ENCODE measurements around the gene RNF125. TPM values are rescaled to one million over a fixed set of nuclear protein-coding genes. Genes with fewer than 3 reads are reported as not detected.
"Not testable (repeated sequence)": the region's sequence is repeated elsewhere in the genome, so short reads cannot be mapped to it uniquely, and the experiment has no call there.

Gene RNF125
- total RNA-seq, 1 donor from 2014 or later: 3.4 TPM

DNA sequence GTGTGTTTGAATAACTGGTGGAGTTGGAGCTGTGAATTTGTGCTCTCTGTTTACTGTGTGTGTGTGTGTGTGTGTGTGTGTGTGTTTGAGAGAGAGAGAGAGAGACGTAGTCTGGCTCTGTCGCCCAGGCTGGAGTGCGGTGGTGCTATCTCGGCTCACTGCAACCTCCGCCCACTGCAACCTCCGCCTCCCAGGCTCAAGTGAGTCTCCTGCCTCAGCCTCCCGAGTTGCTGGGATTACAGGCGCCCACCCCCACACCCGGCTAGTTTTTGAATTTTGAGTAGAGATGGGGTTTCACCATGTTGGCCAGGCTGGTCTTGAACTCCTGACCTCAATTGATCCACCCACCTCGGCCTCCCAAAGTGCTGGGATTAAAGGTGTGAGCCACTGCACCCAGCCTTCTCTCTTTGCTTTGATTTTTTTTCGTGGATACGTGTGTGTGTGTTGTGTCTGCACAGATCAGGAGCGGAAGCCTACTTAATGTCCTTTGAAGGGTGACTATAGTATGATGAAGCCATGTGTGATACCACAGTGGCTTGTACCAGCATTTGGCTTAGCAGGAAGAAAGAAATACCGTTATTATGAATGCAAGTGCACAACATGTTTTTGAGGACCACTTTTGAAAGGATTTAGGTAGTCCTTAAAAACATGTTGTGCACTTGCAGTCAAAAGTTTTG is 1.5 kb downstream of the RNF125 start:
- intact Hi-C loops (cut with micrococcal nuclease); ATAC-seq: not testable (repeated sequence)
- DNase-seq: peak; percentile 39

DNA sequence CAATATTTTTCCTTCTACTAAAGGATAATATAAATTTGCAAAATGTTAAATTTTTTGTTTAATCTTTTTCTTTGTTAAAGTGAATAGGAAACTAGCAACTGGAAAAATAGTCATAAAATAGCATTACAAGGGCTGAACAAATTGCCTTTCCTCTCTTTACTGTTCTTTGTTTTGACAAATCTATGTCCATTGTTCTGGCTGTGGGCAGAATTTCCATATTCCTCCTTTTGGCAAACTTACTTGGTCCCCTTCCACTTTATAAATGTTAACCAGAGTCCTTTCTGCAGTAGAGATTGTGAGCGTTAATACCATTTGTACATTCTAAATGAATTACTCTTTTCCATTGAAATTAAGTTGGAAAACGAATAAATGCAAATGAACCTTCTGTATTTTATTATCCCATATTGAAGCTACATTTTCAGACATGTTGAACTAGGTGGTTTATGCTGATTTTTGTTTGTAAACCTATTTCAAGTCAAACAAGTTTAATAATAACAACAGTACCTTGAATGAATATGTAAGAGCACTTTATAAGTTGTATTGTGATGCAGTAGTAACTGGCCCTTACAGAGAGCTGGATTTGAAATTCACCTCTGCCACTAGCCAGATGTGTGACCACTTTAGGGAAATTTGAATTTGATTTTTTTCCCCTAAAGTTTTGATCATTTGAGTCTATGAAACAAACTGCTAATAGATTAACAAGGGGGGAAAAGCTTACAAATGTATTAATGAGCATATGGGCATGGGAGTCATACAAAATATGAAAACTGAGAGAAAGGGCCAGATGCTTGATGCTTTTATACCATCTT is 3.3 kb downstream of the RNF125 start:
- intact Hi-C loops (cut with micrococcal nuclease): no loop called here
- ATAC-seq: no peak
- no peak for DNase-seq

DNA sequence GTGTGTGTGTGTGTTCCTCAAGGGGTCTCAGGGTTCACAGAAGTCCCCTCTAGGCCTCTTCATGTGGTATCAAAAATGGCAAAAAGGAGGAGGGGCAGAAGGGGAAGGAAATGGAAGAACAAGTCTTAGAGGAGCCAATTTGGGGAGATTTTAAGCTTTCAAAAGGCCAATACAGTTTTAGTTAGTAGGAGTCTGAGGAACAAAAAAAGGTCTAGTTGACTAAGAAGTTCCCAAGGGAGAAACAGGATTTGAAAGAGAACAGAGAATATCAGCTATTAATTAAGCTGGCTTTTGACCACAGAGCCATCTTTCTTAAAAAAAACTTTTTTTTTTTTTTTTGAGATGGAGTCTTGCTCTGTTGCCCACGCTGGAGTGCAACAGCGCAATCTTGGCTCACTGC is 7.1 kb downstream of the RNF125 start:
- no peak for ATAC-seq
- DNase-seq: no peak
- intact Hi-C loops (cut with micrococcal nuclease): no loop called here

DNA sequence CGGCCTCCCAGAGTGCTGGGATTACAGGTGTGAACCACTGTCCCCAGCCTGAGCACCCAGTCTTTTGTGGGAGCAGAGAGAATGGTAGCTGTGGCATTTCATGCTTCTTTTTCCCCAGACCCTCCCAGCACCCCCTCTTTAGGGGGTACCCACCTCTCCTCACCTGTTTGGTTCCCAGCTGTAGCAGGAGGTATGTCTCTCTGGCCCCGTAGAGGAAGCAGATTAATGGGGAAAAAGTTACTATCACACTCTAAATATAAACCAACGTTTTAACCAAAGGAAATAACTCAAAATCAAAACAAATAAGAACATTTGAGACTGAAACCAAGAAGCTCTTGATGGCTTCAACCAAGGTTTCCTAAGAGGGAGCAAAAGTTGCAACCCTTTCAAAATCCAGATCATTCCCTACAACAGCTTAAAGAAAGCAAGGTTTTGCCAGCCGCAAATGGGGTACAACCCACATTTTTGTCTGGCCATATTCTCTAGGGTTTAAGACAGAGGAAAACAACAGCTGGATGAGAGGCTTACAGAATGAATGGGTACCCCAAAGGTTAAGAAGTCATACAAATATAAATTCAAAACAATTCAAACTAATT is 8.0 kb downstream of the RNF125 start:
- no peak for ATAC-seq
- intact Hi-C loops (cut with micrococcal nuclease): no loop called here

DNA sequence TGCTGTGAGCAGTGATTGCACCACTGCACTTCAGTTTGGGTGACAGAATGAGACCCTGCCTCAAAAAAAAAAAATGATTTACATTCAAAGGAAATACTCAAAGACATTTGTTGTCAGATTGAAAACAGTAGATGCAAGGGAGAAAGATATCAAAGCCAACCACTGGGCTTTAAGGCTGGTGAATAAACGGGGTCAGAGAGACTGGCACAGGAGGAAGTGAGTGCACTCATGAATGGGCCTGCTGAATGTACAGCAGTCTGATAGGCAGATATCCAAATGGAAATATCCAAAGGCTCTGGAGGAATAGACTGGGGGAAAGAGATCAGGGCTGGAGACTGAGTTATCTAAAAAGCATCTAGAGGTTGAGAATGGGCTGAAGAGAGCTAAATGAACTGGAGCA is 10.9 kb downstream of the RNF125 start:
- intact Hi-C loops (cut with micrococcal nuclease): no loop called here

More for the DNA sequence above, 8.0 kb downstream of the RNF125 start:
- no peak for DNase-seq

DNA sequence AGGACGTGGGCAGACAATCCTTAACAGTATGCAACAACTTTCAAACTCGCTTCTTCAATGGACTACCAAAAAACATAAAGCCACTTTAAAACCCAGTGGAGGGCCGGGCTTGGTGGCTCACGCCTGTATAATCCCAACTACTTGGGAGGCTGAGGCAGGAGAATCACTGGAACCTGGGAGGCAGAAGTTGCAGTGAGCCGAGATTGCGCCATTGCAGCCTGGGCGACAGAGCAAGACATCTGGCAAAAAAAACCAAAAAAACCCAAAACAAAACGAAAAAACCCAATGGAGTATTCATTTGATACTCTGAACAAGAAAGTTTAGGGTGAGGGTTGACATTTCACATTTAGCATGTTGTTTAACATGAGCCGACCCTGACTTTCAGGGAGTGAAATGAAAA is 14.0 kb downstream of the RNF125 start:
- no peak for DNase-seq
- no peak for ATAC-seq
- intact Hi-C loops (cut with micrococcal nuclease): no loop called here

More for the DNA sequence above, 10.9 kb downstream of the RNF125 start:
- no peak for ATAC-seq
- no peak for DNase-seq

DNA sequence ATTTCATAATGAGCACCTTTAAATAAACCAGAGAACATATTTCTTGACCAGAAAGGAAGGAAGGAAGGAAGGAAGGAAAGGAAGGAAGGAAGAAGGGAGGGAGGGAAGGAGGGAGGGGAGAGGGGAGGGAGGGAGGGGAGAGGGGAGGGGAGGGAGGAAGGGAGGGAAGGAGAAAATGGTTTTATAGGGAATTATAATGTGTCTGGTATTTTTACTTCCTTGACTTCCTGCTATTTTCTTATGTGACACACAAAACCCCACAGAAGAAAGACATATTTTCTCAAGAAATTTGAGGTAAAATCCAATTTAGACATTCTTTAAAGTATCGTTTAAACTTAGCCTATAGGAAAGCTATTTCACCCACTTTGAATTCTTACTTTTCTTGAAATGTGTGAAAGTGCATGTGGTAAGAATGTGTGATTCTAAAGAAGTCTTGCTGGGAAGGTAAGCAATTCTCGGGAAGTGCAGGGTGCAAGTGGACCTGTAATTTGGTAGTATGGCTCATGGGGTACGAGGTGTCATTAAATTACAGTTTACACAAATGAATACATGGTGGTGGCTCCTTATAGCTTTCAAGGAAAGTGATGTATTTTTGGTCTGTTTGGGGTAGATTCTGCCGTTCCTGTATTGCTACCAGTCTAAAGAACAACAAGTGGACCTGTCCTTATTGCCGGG is 18.0 kb downstream of the RNF125 start:
- no peak for ATAC-seq
- intact Hi-C loops (cut with micrococcal nuclease): no loop called here
- DNase-seq: no peak

DNA sequence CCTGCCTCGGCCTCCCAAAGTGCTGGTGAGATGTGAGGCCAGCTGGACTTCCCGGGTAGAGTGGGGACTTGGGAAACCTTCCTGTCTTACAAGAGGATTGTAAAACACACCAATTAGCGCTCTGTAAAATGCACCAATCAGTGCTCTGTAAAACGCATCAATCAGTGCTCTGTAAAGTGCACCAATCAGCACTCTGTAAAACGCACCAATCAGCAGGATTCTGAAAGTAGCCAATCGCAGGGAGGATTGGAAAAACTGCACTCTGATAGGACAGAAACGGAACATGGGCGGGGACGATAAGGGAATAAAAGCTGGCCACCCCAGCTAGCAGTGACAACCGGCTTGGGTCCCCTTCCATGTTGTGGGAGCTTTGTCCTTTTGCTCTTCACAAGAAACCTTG is 19.0 kb downstream of the RNF125 start:
- DNase-seq (no peak), ATAC-seq (no peak)
- intact Hi-C loops (cut with micrococcal nuclease): no loop called here

DNA sequence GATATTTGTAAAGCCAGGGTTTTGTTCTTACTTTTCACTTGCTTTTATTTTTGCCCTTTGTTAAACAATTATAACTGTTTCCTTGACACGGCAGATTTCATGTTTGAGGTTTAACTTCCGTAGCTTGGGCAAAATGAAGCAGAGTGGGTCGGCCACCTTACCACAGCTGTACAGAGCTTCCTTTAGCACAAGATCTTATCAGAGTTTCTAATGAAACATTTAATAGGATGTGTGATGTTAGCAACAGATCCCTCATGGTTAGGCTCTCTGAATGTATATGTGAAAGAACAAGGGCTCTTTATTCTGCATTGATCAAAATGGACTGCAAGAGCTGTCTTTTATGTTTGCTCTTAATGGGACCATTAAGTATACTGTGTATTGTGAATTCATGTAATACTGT is 22.3 kb downstream of the RNF125 start:
- no peak for DNase-seq
- intact Hi-C loops (cut with micrococcal nuclease): no loop called here
- no peak for ATAC-seq

DNA sequence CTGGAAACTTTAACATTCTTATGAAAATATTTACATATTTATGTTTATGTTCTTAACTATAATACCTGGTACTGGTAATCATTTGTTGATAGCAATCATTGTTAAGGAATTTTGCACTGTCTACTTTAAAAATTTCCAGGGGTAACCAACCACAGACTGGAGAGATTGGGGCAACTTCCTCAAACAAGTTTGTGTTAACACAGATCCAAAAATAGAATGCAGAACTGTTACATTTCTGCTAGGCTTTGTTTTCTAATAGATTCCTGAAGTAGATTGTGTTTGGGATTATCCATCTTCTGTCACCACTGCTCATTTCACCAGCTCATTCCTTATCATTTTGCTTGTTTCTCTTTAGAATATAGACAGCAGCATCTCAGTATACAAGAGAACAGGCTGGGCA is 23.7 kb downstream of the RNF125 start:
- intact Hi-C loops (cut with micrococcal nuclease): no loop called here
- ATAC-seq (no peak), DNase-seq (no peak)

DNA sequence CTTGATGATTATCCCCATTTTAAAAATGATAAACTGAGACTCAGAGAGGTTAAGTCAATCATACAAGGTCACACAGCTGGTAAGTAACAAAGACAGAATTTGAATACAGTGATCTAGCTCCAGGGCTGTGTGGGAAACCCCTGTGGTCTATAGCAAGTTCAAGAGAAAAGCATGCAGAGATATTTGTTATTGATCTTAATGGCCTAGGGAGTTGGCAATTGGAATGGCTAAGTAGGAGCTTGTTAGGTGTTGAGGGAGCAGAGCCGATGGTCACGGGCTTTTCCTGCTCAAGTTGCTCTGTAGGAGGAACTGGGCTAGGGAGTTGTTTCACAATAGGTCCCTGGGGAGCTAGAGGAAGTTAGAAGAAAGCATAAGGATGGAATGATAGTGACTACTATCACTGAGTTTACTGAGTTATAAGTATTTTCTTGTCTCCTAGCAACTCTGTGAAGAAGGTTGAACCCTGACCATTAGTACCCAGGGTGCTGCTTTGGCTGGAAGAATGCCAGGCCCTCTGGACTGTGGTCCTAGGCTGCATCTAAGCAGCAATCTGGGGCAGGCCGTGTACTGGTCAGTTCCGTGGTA is 30.0 kb downstream of the RNF125 start:
- intact Hi-C loops (cut with micrococcal nuclease): no loop called here
- ATAC-seq (peak; percentile 95), DNase-seq (peak; percentile 44)

DNA sequence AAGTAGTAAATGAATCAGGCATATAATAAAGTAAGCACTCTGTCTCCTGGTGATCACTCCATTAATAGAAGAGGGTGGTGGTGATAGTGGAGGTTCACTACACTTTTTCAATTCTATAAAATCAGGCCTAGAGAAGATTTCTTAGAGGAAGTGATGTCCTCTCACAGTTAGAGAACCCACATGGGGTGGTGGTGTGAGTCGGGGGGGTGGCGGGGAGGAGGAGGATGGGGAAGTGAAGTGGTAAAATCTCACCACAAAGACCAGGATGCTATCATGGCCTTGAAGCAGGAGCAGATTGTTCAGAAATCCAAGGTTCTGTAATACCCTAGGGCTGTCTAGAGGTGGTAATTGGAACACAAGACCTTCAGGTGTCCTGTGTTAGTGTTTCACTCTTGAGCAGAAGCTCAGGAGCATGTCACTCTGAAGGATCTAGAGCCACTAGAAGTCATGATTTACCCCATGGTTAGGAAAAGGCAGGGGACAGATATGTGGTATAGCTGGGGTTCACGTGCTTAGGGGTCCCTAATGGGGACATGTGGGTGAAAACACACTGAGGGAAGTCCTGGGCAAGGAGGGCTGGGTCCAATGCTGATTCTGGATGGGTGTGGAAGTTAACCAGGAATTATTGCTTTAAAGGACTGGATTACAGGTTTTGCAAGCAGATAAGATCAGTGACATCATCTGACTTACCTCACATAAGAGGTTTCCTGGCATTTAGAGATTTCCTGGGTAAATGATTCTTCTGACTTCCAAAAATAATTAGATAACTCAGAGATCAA is 31.0 kb downstream of the RNF125 start:
- peak; percentile 45 for DNase-seq
- ATAC-seq: peak; percentile 68
- intact Hi-C loops (cut with micrococcal nuclease): no loop called here

DNA sequence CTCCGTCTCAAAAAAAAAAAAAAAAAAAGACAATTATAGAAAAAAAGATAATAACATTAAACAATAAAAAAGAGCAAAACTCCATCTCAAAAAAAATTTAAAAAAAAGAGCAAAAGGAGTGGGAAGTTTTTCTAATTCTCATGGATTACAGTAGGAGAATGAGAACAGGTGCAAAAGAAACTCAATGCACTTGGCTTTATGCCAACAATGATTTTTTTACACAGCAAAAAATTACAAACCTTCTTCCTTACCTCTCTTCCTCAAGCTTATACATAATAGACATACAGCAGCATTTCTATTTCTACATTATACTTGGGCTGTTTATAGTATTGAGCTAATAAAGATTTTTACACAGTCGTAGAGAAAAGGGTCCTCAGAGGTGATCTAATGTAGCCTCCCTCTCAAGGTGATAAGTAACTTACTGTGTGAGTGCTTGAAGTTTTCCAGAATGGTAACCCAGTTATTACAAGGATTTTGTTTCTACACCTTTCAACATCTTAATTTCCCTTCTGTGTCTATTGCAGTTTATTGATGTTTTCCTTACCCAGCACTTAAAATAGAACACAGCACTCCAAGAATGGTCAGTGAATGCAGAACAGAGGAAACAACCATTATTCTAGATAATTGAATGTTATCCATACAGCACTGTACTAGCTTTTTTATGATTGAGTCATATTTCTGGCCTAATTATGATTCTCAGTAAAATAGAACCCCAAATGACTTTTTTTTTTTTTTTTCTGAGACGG is 38.2 kb downstream of the RNF125 start:
- ATAC-seq (no peak), DNase-seq (no peak)
- intact Hi-C loops (cut with micrococcal nuclease): no loop called here

DNA sequence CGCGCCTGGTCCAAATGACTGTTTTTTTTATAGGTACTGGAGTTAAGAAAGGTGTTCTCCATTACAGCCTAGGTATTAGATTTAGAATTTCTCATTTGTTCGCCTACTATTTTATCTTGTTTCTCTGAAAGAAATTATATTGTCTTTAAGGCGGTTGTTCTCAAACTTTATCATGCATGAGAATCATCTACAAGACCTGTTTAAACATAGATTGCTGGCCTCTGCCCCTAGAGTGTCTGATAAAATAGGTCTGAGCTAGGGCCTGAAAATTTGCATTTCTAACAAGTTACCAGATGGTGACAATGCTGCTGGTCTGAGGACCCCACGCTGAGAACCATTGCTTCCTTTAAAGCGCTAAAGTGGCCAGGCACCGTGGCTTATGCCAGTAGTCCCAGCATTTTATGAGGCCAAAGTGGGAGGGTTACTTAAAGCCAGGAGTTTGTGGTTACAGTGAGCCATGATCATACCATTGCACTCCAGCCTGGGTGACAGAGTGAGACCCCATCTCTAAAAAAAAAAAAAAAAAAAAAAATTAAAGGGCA is 39.1 kb downstream of the RNF125 start:
- intact Hi-C loops (cut with micrococcal nuclease): no loop called here
- ATAC-seq (no peak), DNase-seq (no peak)

DNA sequence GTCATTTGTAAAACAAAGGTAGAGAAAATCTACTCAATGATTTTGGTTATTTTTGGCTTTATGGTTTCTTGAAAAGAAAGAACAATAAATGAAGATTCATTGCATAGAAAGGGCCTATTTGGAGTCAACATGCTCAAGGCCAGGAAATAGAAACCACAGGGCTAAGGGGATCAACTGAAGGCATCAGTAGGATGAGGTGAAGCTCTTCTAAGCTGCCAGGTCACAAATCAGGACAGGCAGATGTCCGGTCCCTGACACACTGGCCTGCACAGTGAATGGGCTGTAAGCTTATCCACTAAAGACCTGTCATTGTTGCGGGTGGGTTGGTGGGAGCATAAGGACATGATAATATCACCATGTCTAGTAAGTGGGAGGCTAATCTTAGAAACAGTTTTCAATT is 41.4 kb downstream of the RNF125 start:
- no peak for DNase-seq
- intact Hi-C loops (cut with micrococcal nuclease): no loop called here

DNA sequence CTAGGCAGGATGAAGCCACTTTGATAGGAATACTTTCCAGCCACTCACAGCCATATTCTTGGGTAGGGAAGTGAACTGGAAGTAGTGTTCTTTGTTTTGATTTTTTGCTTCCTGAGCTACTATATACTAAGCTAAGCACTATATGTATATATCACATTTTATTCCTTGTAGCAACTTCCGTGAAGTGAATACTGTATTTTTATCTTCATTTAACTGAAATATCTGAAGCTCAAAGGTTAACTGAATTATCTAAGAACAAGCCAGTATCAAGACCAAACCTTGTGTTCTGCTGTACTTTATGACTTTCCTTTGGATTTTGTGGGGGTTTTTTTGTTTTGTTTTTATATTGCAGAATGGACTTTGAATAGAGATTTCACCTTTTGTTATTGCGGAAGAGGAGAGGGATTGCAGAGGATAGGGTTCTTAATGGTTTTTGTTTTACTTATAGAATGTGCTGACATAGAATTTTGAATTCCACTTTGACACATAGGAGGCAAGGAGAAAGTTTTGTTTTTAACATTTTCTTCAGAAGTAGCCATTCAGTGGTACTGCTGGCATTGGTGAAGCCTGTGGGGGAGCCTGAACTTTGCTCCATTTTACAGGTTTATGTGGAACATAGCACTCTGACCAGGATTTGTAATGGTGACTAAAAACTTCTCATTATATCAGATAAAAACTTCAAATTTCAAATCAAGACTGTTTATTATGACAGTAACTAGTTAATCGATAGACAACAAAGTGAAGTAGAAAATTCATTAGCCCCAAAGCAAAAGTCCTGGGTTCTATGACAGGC is 48.9 kb downstream of the RNF125 start:
- ATAC-seq (no peak), DNase-seq (no peak)
- intact Hi-C loops (cut with micrococcal nuclease): no loop called here

More for the DNA sequence above, 41.4 kb downstream of the RNF125 start:
- no peak for ATAC-seq

DNA sequence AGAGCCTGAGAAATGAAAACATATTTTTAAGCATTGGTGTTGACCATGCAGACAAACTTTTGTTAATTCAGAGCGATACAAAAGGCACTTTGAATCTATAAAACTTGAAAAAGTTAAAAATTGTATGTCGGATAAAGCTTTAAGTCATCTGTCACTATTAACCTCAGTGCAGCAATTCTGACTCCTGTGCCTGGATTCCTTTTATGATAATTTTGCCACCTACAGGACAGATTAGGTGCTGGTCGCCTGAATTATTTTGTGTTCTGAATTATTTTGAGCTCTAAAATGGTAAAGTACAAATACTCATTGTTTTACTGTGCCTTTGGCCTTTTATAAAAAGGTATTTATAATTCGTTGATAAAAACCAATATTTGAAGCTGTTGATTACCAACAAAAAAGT is 53.7 kb downstream of the RNF125 start:
- ATAC-seq: no peak
- intact Hi-C loops (cut with micrococcal nuclease): no loop called here

More for the DNA sequence above, 53.7 kb downstream of the RNF125 start:
- no peak for DNase-seq
